GM18526 (cell line): ENCODE measurements around the gene ASTL.

Experiments used
- POLR2A ChIP-seq: IDR thresholded peaks from 3 replicates; pipeline ENCODE4 v1.6.1; 2011; ENCODE audit not compliant: insufficient read length; ENCODE audit errors: extremely low read depth

ASTL gene

DNA sequence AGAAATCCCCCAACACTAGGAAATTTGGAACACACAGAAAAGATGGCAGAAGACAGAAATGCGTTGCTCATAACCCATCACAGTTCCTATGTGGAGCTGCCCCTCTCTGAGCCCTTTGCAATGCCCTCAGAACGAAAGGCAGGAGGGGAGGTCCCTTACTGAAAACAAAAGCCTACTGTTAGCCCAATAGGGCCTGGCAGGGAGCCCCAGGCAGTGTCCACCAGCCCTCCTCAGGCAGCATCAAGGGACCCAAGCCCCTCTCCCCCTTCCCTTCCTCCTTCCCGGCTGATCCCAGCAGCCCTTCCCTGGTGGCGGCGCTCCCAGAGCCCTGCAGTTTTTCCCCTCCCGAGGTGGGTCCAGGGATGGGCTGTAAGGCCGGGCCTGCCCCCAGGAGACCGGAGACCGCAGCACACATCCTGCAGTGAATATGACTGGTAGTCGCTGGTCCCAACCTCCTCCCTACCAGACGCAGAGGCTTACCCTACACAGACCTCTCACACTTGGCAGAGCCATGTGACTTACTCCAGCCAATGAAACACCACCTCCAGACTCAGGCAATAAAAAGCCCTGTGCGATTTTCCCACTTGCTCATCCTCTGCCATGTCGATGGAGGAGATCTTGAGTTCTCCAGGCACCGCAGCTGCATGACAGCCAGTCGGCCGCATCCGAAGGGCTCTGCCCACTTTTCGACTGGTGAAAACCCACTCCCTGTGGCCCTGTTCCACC is 26.3 kb upstream of the ASTL start:
- peak; percentile 77 for TF ChIP-seq POLR2A

DNA sequence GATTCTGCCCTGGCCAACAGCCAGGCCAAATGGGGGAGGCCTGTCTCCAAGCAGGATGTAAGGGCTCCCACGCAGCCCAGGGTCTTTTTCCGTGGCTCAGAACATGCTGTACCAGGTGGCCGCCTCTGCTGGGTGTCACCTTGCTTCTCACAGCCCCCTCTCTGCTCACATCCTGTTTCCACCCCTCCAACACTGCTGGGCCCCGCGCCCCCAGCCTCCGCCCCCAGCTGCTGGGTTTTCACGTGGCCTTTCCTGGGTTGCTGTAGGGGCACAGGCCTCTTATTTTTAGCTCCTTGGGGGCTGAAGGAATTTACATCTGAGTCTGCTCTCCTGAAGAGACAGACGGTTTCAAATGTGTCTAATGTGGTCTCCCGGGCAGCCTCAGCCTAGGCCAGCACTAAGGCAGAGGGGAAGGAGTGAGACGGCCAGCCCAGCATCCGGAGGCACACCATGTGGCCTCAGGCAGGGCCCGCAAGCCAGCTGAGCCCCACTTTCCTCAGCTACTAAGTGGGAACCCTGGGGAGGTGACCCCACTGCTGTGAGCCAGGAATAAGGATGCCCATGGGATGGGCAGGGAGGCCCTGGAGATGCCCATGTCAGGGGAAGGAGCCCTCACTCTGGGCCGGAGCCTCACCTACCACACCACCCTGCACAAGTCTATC is 25.6 kb upstream of the ASTL start:
- TF ChIP-seq POLR2A: peak; percentile 54

DNA sequence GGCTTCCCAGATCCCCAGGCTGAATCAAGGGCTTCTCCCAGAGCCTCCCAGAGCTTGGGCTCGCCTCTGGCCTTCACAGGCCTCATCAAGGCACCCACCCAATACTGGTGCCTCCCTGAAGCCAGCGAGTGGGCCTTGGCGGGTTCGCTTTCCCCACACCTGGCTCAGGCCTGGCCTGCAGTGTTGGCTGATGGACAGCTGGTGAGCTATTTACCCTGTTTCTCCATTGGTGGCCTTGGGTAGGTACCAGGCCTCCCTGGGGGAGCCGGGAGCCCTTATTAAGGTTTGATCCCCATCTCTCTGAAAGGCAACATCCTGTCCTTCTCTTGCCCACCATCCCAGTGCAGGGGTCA is 25.1 kb upstream of the ASTL start:
- TF ChIP-seq POLR2A: no peak

DNA sequence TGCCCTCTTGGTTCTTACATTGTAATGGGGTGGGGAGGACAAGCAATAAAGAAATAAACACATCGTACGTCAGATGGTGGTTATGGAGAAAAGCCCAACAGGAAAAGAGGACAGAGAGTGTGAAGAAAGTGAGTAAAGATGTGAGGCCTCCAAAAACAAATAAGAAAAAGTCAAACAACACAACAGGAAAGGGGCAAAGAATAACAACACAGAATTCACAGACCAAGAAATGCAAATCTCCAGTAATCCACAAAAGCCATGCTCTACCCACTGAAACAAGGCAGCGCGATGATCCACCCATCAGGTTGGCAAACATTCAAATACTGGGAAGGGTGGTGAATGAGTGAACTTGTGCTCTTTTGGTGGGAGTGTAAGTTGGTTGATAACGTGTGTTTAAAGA is 23.6 kb upstream of the ASTL start:
- TF ChIP-seq POLR2A: no peak

DNA sequence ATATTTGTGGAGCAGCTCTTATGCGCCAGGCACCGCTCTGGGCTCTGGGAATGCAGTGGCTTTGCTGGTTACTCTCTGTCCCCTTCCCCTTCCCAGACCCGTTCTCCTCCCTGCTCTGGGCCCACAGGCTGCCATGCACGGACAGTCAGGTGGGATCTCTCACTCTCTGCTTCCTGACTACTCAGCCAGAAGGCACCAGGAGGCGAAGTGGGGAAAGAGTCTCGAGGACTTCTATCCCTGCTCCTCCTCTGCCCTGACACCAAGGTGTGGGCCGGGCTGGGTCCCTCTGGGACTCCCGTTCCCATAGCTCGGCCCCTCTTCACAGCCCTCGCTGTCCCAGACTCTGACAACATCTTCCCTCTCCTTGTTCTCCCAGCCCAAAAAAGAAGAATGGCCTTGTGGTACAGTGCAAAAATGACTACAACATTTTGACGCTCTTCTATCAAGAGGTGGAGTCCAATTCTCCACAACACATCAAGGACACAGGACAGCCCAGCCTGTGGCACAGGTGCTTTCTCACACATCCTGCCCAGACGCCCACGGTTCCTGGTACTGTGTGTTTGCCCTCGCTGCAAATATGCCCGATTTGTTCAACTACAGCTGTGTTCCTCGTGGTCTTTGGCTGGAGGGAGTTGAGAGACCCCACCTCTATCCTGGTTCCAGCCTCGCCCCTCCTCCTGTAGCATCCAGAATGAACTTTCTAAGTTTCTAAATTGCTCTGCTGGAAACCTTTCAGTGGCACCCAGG is 21.0 kb upstream of the ASTL start:
- peak; percentile 20 for TF ChIP-seq POLR2A

DNA sequence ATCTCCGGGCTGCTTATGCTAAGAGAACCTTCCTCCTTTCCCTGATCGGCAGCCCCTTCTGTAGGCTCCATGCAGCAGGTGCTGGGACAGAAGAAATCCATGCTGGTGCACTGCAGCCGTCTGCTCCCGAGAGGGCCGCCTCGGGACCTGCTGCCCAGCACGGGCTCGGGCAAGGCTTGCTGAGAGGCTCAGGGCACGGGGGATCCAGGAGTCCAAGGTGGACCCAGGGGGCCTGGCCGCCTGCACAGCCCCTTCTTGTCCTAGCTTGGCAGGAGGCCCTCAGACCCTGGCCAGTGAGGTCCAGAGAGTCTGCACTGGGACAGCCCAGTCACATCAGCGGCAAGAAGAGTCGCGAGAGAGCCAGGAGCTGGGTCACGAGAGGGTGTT is 20.2 kb upstream of the ASTL start:
- TF ChIP-seq POLR2A: peak; percentile 15

DNA sequence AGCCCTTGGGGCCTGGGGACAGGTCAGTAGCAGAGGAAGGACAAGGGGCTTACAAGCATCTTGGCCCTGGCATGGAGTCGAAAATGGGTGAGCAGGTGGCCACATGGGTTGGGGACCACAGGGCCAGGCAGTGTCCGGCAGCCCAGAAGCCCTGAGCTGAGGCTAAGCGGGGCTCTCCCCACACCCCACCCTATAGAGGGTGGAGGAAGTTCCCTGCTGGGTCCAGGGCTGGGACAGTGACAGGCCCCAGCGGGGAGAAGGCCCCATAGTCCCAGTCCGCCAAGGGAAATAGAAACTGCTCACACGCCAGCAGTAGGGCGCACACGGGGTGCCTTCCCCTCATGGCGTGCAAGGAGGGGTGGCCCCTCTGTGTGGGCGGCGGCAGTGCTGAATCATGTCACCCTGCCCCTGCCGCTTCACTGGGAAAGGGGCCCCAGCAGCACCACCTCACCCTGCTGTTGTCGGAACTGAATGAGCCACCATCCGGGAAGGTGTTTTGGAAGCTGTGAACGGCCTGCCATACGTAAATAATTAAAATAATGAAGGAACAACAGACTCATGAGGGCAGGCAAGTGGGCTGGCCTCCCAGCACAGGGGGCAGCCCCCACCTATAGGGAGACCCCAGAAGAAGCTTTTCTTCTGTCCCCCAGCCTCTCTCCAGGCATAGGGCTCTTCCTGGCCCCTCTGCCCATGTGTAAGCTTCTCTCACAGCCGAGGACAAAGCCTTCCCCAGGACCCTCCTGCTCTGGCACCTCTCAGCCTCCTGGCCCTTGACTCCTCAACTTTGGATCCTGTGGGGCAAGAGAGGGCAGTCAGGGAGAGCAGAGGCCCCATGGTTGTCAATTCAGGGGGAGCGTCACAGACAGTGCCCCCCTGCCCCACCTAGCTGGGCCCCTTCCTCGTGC is 19.6 kb upstream of the ASTL start:
- peak; percentile 73 for TF ChIP-seq POLR2A

DNA sequence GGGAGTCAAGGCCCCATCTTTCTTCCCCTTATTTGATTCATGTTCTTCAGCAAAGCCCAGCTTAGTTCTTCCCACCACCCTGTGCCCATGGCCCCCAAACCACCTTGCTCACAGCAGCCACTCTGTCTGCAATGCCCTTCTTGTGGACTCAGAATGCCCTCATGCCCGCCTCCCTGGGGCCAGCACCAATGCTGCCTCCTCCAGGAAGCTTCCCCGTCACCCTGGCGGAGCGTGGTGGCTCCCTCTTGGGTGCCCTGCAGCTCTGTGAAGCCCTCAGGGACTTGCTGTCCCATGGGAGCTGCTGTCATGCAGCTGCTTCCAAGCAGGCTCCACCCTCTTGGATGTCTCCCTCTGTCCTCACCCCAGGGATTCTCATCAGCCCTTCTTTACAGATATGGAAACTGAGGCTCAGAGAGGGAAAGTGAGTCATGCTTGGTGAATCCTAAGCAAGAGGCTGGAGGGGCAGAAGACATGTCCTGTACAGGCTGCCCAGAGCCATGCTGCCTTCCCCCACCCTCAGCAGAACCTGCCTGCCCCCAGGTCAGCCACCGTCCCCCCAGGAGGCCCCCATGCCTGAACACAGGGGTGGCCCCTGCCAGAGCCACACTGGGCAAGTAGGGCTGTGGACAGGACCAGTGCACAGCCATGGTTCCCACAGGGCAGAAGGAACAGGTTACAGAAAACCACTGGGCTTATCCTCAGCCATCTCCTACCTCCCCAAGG is 18.8 kb upstream of the ASTL start:
- peak; percentile 33 for TF ChIP-seq POLR2A

DNA sequence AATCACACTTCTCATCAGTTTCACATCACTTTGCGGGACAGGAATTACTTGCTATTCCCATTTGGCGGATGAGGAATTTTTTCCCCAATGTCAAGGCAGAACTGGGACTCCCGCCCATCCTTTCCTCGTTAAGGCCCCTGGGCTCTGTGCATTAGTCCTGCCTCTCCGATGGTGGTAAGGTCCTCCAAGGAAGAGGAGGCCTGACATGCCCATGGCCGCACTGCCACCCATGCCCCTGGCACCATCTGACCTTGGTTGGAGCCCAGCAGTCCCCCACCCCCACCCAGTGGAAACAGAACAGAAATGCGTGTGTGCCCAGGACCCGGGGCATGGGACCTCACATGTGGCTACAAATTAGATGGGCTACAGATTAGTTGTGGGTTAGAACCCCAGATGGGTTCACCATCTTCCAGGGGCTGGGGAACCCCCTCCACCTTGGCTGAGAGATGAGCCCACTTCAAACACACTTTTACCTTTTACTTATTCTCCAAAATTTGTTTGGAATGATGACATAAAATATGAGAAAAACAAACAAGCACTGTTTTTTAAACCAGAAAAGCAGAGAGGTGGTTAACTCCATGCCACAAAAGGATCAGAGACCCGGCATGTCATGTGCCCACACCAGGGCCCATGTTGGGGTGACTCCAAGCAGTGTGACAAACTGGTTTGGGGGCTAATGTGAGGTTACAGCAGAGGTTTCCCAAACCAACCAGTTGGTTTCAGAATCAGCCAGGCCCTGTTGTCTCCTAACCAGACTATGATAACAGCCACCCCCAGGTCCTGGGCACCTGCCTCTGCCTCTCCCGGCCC is 17.9 kb upstream of the ASTL start:
- no peak for TF ChIP-seq POLR2A

DNA sequence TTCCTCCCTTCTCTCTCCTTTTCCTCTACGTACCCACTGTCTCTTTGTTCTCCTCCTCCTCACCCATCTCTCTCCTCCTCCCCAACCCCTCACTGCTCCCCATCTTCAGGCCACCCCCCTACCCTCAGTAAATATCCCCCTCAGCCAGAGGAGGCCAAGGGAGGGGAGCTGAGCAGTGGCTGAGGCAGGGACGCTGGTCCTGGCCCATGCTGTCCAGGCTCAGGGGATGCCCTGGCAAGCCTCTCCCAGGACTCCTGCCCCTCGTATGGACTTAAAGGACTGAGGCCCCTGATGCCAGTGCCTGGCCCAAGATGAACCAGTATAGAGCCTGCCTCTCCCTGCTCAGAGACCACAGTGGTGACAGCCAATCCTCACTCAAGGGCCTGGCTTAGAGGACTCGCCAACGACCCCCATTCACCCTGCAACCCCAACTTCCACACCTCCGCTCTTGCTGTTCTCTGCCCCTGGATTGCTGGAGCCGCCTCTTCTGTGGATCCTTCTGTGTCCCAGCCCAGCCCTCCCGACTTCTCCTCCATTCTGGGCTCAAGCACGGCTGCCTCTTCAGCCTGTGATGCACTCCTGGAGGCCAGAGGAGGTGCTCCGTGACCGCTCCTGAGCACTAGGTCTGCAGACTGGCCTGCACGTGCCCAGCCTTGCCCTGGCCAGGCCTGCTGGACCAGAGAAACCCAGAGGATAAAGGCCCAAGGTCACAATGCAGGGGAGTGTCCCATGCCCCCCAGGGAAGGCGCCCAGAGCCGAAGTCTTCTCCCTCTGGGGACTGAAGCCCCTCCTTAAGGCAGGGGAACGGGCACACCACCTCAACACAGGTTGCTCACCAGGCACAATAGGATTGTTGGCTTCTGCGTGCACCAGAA is 16.4 kb upstream of the ASTL start:
- TF ChIP-seq POLR2A: no peak

DNA sequence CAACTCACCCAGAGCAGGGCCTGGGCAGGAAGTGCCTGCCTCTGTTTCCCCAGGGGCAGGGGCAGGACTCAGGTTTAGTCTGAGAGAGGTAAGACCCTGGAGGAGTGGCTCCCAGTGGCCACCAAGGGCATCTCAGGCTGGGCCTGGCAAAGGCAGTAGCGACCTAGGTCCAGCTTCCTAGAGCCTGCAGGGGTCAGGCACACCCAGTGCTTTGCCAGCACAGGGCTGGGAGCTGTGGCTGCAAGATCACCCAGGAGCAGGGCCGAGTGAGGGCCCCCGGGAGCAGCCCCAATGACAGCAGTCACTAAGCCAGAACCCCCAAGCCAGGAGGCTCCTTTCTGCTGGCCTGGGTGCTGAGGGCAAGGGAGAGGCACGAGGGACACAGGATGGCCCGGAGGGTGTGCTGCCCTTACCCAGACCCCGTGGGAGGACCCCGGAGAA is 15.7 kb upstream of the ASTL start:
- no peak for TF ChIP-seq POLR2A

DNA sequence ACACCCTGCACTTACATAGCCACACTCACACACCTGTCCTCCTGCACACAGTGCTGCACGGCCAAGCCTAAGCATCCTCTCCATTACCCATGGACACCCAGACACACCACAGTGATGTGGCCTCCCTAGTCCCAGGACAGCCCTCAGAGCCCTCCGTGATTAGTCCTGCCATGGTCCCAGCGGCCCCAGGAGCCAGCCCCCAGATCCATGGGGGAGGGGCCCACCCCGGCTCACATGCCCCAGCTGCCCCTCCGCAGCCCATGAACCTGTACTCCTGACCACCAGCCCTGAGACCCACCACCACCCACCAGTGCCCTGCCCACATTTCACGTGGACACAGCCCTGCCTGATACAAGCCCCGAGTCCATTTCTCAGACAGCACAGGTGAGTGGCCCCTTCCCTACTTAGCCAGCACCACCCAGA is 15.0 kb upstream of the ASTL start:
- no peak for TF ChIP-seq POLR2A
